Hepatocyte (in vitro differentiated cells): Measurements from ENCODE around the gene RTTN.

ENCODE experiments used
- EZH2 ChIP-seq: fragments of 200-600 bp; sonication (generic); IDR thresholded peaks from 2 replicates; pipeline ENCODE4 v1.6.1; 2016; ENCODE audit warnings: antibody characterized with exemption, mild to moderate bottlenecking, borderline replicate concordance
- EZH2phosphoT487 ChIP-seq: fragments of 200-600 bp; sonication (generic); IDR thresholded peaks from one replicate; pipeline ENCODE4 v1.6.1; 2018; ENCODE audit warnings: antibody characterized with exemption, mild to moderate bottlenecking, low read depth, moderate library complexity; ENCODE audit not compliant: unreplicated experiment, severe bottlenecking
- TF ChIP-seq, protein P1 (sequence below): fragments of 200-600 bp; sonication (generic); IDR thresholded peaks from 2 replicates; pipeline ENCODE4 v1.5.1; 2016; ENCODE audit warnings: antibody characterized with exemption, mild to moderate bottlenecking; ENCODE audit not compliant: poor library complexity

DNA sequence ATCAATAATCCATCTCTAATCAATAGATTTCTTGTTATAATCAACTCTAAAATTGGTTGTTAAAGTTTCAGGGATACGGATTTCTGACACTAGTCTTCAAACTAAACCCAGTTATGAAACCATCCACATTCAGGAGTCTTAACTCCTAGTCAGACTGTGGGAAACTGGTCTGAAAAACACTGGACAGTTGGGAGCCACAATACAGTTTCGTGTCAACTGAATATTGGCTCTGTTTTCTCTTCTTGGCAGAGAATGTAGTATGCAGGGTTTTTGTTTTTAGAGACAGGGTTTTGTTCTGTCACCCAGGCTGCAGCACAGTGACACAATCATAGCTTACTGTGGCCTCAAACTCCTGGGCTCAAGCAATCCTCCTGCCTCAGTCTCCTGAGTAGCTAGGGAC is 123.1 kb downstream of the RTTN start:
- TF ChIP-seq, protein P1, sequence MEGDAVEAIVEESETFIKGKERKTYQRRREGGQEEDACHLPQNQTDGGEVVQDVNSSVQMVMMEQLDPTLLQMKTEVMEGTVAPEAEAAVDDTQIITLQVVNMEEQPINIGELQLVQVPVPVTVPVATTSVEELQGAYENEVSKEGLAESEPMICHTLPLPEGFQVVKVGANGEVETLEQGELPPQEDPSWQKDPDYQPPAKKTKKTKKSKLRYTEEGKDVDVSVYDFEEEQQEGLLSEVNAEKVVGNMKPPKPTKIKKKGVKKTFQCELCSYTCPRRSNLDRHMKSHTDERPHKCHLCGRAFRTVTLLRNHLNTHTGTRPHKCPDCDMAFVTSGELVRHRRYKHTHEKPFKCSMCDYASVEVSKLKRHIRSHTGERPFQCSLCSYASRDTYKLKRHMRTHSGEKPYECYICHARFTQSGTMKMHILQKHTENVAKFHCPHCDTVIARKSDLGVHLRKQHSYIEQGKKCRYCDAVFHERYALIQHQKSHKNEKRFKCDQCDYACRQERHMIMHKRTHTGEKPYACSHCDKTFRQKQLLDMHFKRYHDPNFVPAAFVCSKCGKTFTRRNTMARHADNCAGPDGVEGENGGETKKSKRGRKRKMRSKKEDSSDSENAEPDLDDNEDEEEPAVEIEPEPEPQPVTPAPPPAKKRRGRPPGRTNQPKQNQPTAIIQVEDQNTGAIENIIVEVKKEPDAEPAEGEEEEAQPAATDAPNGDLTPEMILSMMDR = no peak
- TF ChIP-seq EZH2 (no peak), EZH2phosphoT487 (no peak)
